ENCODE data around the gene PARD3B.

The PARD3B gene

GRCh38 chr2:204897561-204897960 is 352.3 kb downstream of the PARD3B start:
- no peaks in the 10 kb centered on the region for H3K27me3 ChIP-seq (ENCODE audit: low read length)
- H3K9me3 ChIP-seq (ENCODE audit: insufficient read depth, low read length) = no peaks in the 10 kb centered on the region
- H4K20me1 ChIP-seq (ENCODE audit: low read depth, low read length) = no peaks in the 10 kb centered on the region
- TF ChIP-seq EZH2phosphoT487 (conservative IDR thresholded peaks at IDR 0.05; ENCODE audit: low read length) = no peak
- TF ChIP-seq CTCF (IDR thresholded peaks at IDR 0.05; ENCODE audit: insufficient read depth, low read length, poor library complexity, severe bottlenecking) = no peak
- no peak overlapping the region for H3K4me2 ChIP-seq (ENCODE audit: low read depth, low read length, poor library complexity, severe bottlenecking)
- H2AFZ ChIP-seq (ENCODE audit: low read depth, low read length, severe bottlenecking) = no peak overlapping the region
- no peaks in the 10 kb centered on the region for H3K79me2 ChIP-seq (ENCODE audit: insufficient read depth, low read length)
- no peak overlapping the region for H3K9ac ChIP-seq (ENCODE audit: low read length)
- H3K27ac ChIP-seq (ENCODE audit: low read depth, low read length) = no peak overlapping the region
- H3K36me3 ChIP-seq (ENCODE audit: low read length) = no peaks in the 10 kb centered on the region
- no peaks in the 10 kb centered on the region for H3K9me2 ChIP-seq (replicated peaks; ENCODE audit: insufficient read depth, low read length)
- no peaks in the 10 kb centered on the region for H3F3A ChIP-seq (ENCODE audit: insufficient read depth)
- no peak overlapping the region for H3K4me3 ChIP-seq (ENCODE audit: insufficient read depth, low read length, poor library complexity, severe bottlenecking)

GRCh38 chr2:204898928-204899640 is 353.8 kb downstream of the PARD3B start:
- no peak for TF ChIP-seq EZH2phosphoT487 (conservative IDR thresholded peaks at IDR 0.05; ENCODE audit: low read length)
- TF ChIP-seq CTCF (IDR thresholded peaks at IDR 0.05; ENCODE audit: insufficient read depth, low read length, poor library complexity, severe bottlenecking) = no peak
- Histone ChIP-seq H3K9ac (ENCODE audit: low read length) (no peak overlapping the region), H3K36me3 (ENCODE audit: low read length) (no peaks in the 10 kb centered on the region), H3K79me2 (ENCODE audit: insufficient read depth, low read length) (no peaks in the 10 kb centered on the region), H4K20me1 (ENCODE audit: low read depth, low read length) (no peaks in the 10 kb centered on the region), H3K27ac (ENCODE audit: low read depth, low read length) (no peak overlapping the region), H3K4me2 (ENCODE audit: low read depth, low read length, poor library complexity, severe bottlenecking) (no peak overlapping the region), H3F3A (ENCODE audit: insufficient read depth) (no peaks in the 10 kb centered on the region), H3K9me3 (ENCODE audit: insufficient read depth, low read length) (no peaks in the 10 kb centered on the region), H3K4me3 (ENCODE audit: insufficient read depth, low read length, poor library complexity, severe bottlenecking) (no peak overlapping the region), H2AFZ (ENCODE audit: low read depth, low read length, severe bottlenecking) (no peak overlapping the region), H3K9me2 (replicated peaks; ENCODE audit: insufficient read depth, low read length) (no peaks in the 10 kb centered on the region), H3K27me3 (ENCODE audit: low read length) (no peaks in the 10 kb centered on the region)

GRCh38 chr2:204899983-204900382 is 354.7 kb downstream of the PARD3B start:
- Histone ChIP-seq H3K27me3 (ENCODE audit: low read length) (no peaks in the 10 kb centered on the region), H3K36me3 (ENCODE audit: low read length) (no peaks in the 10 kb centered on the region), H4K20me1 (ENCODE audit: low read depth, low read length) (no peaks in the 10 kb centered on the region), H3K4me2 (ENCODE audit: low read depth, low read length, poor library complexity, severe bottlenecking) (no peak overlapping the region), H3K9me3 (ENCODE audit: insufficient read depth, low read length) (no peaks in the 10 kb centered on the region), H3K4me3 (ENCODE audit: insufficient read depth, low read length, poor library complexity, severe bottlenecking) (no peak overlapping the region), H2AFZ (ENCODE audit: low read depth, low read length, severe bottlenecking) (no peak overlapping the region), H3K9me2 (replicated peaks; ENCODE audit: insufficient read depth, low read length) (no peaks in the 10 kb centered on the region), H3F3A (ENCODE audit: insufficient read depth) (no peaks in the 10 kb centered on the region), H3K27ac (ENCODE audit: low read depth, low read length) (no peak overlapping the region), H3K9ac (ENCODE audit: low read length) (no peak overlapping the region), H3K79me2 (ENCODE audit: insufficient read depth, low read length) (no peaks in the 10 kb centered on the region)
- no peak for TF ChIP-seq CTCF (IDR thresholded peaks at IDR 0.05; ENCODE audit: insufficient read depth, low read length, poor library complexity, severe bottlenecking)
- no peak for TF ChIP-seq EZH2phosphoT487 (conservative IDR thresholded peaks at IDR 0.05; ENCODE audit: low read length)

Data from SU-DHL-6 (cell line).